GM10266 (cell line): ENCODE data around the gene STON2.

ENCODE experiments used
- DNase-seq: peaks from one replicate; pipeline ENCODE4 v3.0.0; 2012; ENCODE audit errors: extremely low spot score
- CTCF ChIP-seq: IDR thresholded peaks from 2 replicates; pipeline ENCODE4 v1.5.1; 2012; ENCODE audit warnings: mild to moderate bottlenecking, low read depth; ENCODE audit not compliant: control insufficient read depth, insufficient read depth; ENCODE audit errors: missing control alignments

Gene STON2

GRCh38 chr14:81276073-81277069 lies 123.8 kb downstream of the STON2 start:
- peak; percentile 19 for DNase-seq

GRCh38 chr14:81275305-81276072 lies 124.6 kb downstream of the STON2 start:
- TF ChIP-seq CTCF = no peak
- no peak for DNase-seq

More at GRCh38 chr14:81276073-81277069, 123.8 kb downstream of the STON2 start:
- no peak for TF ChIP-seq CTCF

GRCh38 chr14:81273961-81274575 lies 126.1 kb downstream of the STON2 start:
- no peak for TF ChIP-seq CTCF
- no peak for DNase-seq

- no peak for TF ChIP-seq CTCF
- DNase-seq = no peak
Measured at GRCh38 chr14:81273521-81273920, 126.6 kb downstream of the STON2 start.

GRCh38 chr14:81272317-81272716 lies 127.8 kb downstream of the STON2 start:
- no peak for TF ChIP-seq CTCF
- no peak for DNase-seq

GRCh38 chr14:81269979-81270375 lies 130.1 kb downstream of the STON2 start:
- TF ChIP-seq CTCF = no peak

More at GRCh38 chr14:81269979-81270375, 130.1 kb downstream of the STON2 start:
- no peak for DNase-seq
